ENCODE measurements around the gene STYX. TPM values are rescaled to one million over a fixed set of nuclear protein-coding genes. Genes with fewer than 3 reads are reported as not detected.

The STYX gene
- total and polyA plus RNA-seq, 10 of the 15 experiments (the other 5 are each of a cell fraction or from before 2014, with no cell fraction given) = 5.0 to 15.3 (median 9.5) TPM

DNA sequence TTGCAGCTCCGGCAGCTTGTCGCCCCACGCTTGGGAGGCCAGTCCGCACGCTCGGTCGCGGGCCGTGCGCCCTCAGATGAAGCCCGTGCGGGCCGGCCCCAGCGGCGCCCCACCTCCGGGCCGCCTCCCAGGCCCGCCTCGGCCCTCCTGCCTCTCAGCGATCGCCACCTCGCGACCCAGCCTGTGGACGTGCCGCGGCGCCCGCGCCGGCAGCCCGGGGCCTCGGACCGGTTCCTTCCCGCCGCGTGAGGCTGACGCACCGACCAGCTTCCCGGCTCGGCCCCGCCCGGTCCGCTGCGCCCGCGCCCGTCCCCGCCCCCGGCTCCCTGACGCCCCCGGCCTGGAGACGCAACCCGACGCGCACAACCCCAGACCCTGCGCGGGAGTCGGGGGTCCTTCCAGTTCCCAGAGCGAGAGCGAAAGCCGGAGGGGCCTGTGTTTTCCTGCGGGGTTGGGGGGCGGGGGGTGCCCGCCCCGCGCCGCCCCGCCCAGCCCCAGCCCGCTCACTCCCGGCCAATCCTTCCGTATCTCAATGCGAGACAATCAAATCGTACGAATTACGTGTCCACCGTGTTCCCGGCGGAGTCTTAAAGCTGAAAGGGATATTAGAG lies 34.4 kb upstream of the STYX start, which contains the start of gene ERO1A (continued):
- TF ChIP-seq HDGF (IDR thresholded peaks at IDR 0.05) = no peak
- no peak for TF ChIP-seq FOS (IDR thresholded peaks at IDR 0.05; ENCODE audit: borderline replicate concordance, extremely low read depth, insufficient read length)
- TF ChIP-seq RELB (IDR thresholded peaks at IDR 0.05; ENCODE audit: low read depth) = no peak
- peak; percentile 63 for TF ChIP-seq ZNF687 (IDR thresholded peaks at IDR 0.05)
- TF ChIP-seq ZNF24 (IDR thresholded peaks at IDR 0.05) = no peak
- TF ChIP-seq MYB (IDR thresholded peaks at IDR 0.05; ENCODE audit: borderline replicate concordance, low read depth, low read length) = no peak
- no peak for TF ChIP-seq NR2C2 (IDR thresholded peaks at IDR 0.05; ENCODE audit: borderline replicate concordance, control insufficient read depth, insufficient read length, low read depth)
- 0 out of 2 replicates have a peak, but pooled peaks have one; percentile 13 for TF ChIP-seq NFYB (IDR thresholded peaks at IDR 0.05; ENCODE audit: insufficient read depth, low read depth, low read length)
- TF ChIP-seq CHD4 (IDR thresholded peaks at IDR 0.05) = no peak
- TF ChIP-seq MXI1 (IDR thresholded peaks at IDR 0.05; ENCODE audit: low read depth, low read length) = peak; percentile 82
- peak; percentile 52; the same call in 1 of the 2 replicates for TF ChIP-seq YY1 (IDR thresholded peaks at IDR 0.05; ENCODE audit: low read depth, low read length)
- TF ChIP-seq CHD2 (IDR thresholded peaks at IDR 0.05; ENCODE audit: borderline replicate concordance, low read depth, low read length) = no peak
- TF ChIP-seq, protein P1, sequence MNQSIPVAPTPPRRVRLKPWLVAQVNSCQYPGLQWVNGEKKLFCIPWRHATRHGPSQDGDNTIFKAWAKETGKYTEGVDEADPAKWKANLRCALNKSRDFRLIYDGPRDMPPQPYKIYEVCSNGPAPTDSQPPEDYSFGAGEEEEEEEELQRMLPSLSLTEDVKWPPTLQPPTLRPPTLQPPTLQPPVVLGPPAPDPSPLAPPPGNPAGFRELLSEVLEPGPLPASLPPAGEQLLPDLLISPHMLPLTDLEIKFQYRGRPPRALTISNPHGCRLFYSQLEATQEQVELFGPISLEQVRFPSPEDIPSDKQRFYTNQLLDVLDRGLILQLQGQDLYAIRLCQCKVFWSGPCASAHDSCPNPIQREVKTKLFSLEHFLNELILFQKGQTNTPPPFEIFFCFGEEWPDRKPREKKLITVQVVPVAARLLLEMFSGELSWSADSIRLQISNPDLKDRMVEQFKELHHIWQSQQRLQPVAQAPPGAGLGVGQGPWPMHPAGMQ (IDR thresholded peaks at IDR 0.05; ENCODE audit: borderline replicate concordance) = no peak
- TF ChIP-seq TCF3 (IDR thresholded peaks at IDR 0.05; ENCODE audit: borderline replicate concordance, insufficient read depth, low read depth, low read length) = no peak
- TF ChIP-seq CBX3 (IDR thresholded peaks at IDR 0.05; ENCODE audit: borderline replicate concordance, low read depth) = no peak
- no peak for TF ChIP-seq HCFC1 (IDR thresholded peaks at IDR 0.05; ENCODE audit: low read length)
- peak; percentile 71 for TF ChIP-seq NKRF (conservative IDR thresholded peaks at IDR 0.05)
- TF ChIP-seq CBFB (IDR thresholded peaks at IDR 0.05; ENCODE audit: low read depth) = no peak
- TF ChIP-seq SPI1 (IDR thresholded peaks at IDR 0.05; ENCODE audit: borderline replicate concordance, insufficient read depth, low read depth, low read length) = no peak

Measured in GM12878 (cell line).